Measurements from ENCODE around the gene VPS37C. TPM values are rescaled to one million over a fixed set of nuclear protein-coding genes. Genes with fewer than 3 reads are reported as not detected.

VPS37C gene
- total RNA-seq, 1 donor from 2014 or later: 28.1 TPM

GRCh38 chr11:61150706-61151544 lies 10.3 kb downstream of the VPS37C start:
- peaks cover 57% of the 10 kb centered on the region for H3K4me1 Mint-ChIP-seq (ENCODE audit: low read depth)
- TF ChIP-seq, protein P1, sequence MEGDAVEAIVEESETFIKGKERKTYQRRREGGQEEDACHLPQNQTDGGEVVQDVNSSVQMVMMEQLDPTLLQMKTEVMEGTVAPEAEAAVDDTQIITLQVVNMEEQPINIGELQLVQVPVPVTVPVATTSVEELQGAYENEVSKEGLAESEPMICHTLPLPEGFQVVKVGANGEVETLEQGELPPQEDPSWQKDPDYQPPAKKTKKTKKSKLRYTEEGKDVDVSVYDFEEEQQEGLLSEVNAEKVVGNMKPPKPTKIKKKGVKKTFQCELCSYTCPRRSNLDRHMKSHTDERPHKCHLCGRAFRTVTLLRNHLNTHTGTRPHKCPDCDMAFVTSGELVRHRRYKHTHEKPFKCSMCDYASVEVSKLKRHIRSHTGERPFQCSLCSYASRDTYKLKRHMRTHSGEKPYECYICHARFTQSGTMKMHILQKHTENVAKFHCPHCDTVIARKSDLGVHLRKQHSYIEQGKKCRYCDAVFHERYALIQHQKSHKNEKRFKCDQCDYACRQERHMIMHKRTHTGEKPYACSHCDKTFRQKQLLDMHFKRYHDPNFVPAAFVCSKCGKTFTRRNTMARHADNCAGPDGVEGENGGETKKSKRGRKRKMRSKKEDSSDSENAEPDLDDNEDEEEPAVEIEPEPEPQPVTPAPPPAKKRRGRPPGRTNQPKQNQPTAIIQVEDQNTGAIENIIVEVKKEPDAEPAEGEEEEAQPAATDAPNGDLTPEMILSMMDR (IDR thresholded peaks at IDR 0.05; ENCODE audit: unreplicated experiment): no peak
- no peaks in the 10 kb centered on the region for H3K27me3 Mint-ChIP-seq
- peak overlapping the region; percentile 80 for H3K27ac Mint-ChIP-seq
- DNase-seq (ENCODE audit: low spot score, unreplicated experiment): no peak
- H3K36me3 Mint-ChIP-seq (ENCODE audit: insufficient read depth): peaks cover 15% of the 10 kb centered on the region
- peaks cover 13% of the 10 kb centered on the region for H3K9me3 Mint-ChIP-seq (ENCODE audit: low read depth)
- H3K4me3 Mint-ChIP-seq (ENCODE audit: low read depth): no peak overlapping the region

DNA sequence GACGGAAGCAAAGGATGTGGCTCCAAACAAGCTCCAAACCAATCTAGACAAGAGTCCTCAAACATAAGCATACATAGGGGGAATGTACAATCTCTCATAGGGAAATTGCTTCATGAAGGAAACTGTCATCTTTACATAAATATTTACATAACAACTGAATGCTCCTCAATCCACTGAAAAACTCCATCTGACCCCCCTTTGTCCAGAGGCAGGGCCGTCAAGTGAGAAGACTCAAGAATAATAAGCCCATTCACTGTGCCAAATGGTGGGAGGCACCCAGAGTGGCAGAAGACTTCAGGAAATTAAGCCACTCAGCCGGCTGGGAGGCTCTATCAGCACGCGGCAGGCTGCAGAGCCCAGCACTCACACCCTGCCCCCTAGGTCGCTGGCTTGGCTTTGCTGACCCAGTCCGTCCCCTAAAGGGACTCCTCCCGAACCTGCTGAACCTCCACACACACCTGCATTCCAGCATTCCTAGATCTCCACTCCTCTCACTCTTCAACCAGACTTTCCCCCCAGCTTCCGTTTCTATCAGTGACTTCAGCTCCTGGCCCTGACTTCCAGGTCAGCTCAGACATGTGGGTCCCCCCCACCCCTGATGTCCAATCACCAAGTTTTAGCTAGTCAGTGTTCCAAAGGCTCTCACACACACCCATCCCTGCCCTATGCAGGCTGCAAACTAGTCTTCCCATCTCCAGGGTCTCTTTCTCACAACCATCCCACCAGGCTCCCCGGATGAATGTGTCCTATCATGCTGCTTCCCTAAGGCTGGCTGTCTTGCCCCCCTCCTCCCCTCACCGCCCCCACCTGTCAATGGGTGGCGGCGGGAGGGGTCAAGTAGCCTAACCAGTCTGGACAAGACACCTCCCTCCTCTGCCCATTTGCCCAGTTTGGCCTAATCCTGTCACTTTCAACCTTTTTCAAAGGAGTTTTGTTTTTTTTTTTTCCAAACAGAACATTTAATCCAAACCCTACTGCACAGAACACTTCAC lies 11.3 kb downstream of the VPS37C start:
- peak overlapping the region; percentile 12 for H3K4me3 Mint-ChIP-seq (ENCODE audit: low read depth)
- H3K27ac Mint-ChIP-seq: peak overlapping the region; percentile 90
- peaks cover 6% of the 10 kb centered on the region for H3K36me3 Mint-ChIP-seq (ENCODE audit: insufficient read depth)
- no peaks in the 10 kb centered on the region for H3K27me3 Mint-ChIP-seq
- peaks cover 57% of the 10 kb centered on the region for H3K4me1 Mint-ChIP-seq (ENCODE audit: low read depth)
- peaks cover 8% of the 10 kb centered on the region for H3K9me3 Mint-ChIP-seq (ENCODE audit: low read depth)
- DNase-seq (ENCODE audit: low spot score, unreplicated experiment): no peak
- TF ChIP-seq, protein P1 (IDR thresholded peaks at IDR 0.05; ENCODE audit: unreplicated experiment): no peak

DNA sequence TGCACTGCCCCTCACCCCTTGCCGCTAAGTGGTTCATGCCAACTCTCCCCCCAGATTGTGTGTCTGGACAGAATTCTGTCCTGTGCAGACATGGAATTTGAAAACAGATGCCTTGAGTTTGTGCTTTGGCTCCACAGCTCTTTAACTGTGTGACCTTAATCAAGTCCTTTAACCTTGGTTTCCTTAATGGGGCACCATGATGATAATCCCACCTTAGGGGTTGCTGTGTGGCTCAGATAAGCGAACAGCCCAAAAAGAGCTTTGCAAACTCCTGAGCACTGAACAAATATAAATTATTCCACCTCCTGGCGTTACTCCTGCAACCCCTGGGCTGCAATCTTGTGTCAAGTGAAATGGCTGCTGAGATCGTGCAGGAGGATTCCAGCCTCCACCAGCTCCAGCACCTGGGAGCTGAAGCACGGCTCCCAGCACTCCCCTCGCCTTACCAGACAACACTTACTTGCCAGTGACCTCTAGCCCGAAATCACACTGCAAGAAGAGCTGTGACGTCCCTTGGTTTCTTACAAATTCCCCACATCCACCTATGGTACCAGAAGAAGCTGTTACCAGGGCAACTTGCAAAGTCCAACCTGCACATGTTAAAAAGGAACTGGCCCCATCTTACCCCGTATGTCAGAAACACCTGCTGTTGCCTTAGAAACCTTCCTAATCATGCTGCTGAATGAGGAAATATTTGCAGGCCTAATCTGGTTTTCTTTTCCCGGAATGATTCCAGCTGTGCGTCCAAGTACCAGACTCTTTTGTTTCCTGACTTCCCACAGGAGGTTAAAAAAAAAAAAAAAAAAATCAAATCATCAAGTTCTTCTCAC lies 13.2 kb downstream of the VPS37C start:
- Mint-ChIP-seq H3K27ac (peak overlapping the region; percentile 15), H3K9me3 (ENCODE audit: low read depth) (no peaks in the 10 kb centered on the region), H3K4me1 (ENCODE audit: low read depth) (peaks cover 48% of the 10 kb centered on the region), H3K27me3 (no peaks in the 10 kb centered on the region), H3K36me3 (ENCODE audit: insufficient read depth) (no peaks in the 10 kb centered on the region), H3K4me3 (ENCODE audit: low read depth) (no peak overlapping the region)
- TF ChIP-seq, protein P1 (IDR thresholded peaks at IDR 0.05; ENCODE audit: unreplicated experiment): no peak
- no peak for DNase-seq (ENCODE audit: low spot score, unreplicated experiment)

- Mint-ChIP-seq H3K4me3 (ENCODE audit: low read depth) (no peak overlapping the region), H3K27me3 (no peaks in the 10 kb centered on the region), H3K4me1 (ENCODE audit: low read depth) (peaks cover 40% of the 10 kb centered on the region), H3K27ac (no peak overlapping the region), H3K36me3 (ENCODE audit: insufficient read depth) (no peaks in the 10 kb centered on the region), H3K9me3 (ENCODE audit: low read depth) (no peaks in the 10 kb centered on the region)
- no peak for DNase-seq (ENCODE audit: low spot score, unreplicated experiment)
- TF ChIP-seq, protein P1 (IDR thresholded peaks at IDR 0.05; ENCODE audit: unreplicated experiment): no peak
Measured at GRCh38 chr11:61147271-61147670, 14.0 kb downstream of the VPS37C start.

Data from progenitor cell of endocrine pancreas (in vitro differentiated cells).